B cell (primary cell): ENCODE data around the gene CTSH. TPM values are rescaled to one million over a fixed set of nuclear protein-coding genes. Genes with fewer than 3 reads are reported as not detected.
A peak's percentile ranks its signal among the peaks of the same experiment; 100 is the strongest.

ENCODE experiments used
- ATAC-seq: fragments of 200-7000 bp; cut with Tn5 transposase; one replicate; pipeline ENCODE4 v1.10.0; 2021; ENCODE audit warnings: low read depth, mild to moderate bottlenecking, moderate number of reproducible peaks, moderate library complexity
- CTCF ChIA-PET: fragments of 350-600 bp; sonication (Branson Sonifier 250); formaldehyde crosslinking; loops from one replicate; lab custom pipeline; 2021; ENCODE audit warnings: antibody characterized with exemption, inconsistent platforms; lab: Charles Lee
- POLR2A ChIA-PET: fragments of 350-600 bp; sonication (Branson Sonifier 250); formaldehyde crosslinking; loops from one replicate; lab custom pipeline; 2021; ENCODE audit warnings: antibody characterized with exemption; lab: Charles Lee
- DNase-seq: peaks from one replicate; pipeline ENCODE4 v3.0.0; 2013
- H2AFZ ChIP-seq: 2 replicates; pipeline ENCODE4 v1.6.1; 2012; ENCODE audit warnings: mild to moderate bottlenecking, low read depth, low read length; ENCODE audit not compliant: insufficient read depth, poor library complexity, severe bottlenecking
- H3K27ac ChIP-seq, 2 donors: 1 replicate in 1 of 2; 2 replicates in 1 of 2; pipeline ENCODE4 v1.5.1; 2012 to 2013; ENCODE audit warnings: low read length in 2 of 2, mild to moderate bottlenecking in 2 of 2, moderate library complexity in 1 of 2
- H3K27me3 ChIP-seq, 4 experiments: fragments of 200-600 bp in 1 of 4; sonication (generic) in 1 of 4; replicated peaks in 1 of 4; 1 replicate in 2 of 4; 2 replicates in 2 of 4; pipeline versions ENCODE4 v1.6.1 to v1.7.0; 2013 to 2016; ENCODE audit warnings: low read length in 3 of 4, mild to moderate bottlenecking in 2 of 4, mixed read lengths in 1 of 4, moderate library complexity in 1 of 4; ENCODE audit not compliant: insufficient read depth in 4 of 4, control insufficient read depth in 3 of 4; ENCODE audit errors: control extremely low read depth in 1 of 4
- H3K36me3 ChIP-seq, 2 experiments: replicated peaks in 1 of 2; 1 replicate in 1 of 2; 2 replicates in 1 of 2; pipeline versions ENCODE4 v1.6.1 to v1.7.1; 2013; ENCODE audit warnings: low read length in 1 of 2; ENCODE audit not compliant: insufficient read depth in 2 of 2, control insufficient read depth in 1 of 2; ENCODE audit errors: control extremely low read depth in 1 of 2, extremely low read depth in 1 of 2
- H3K4me1 ChIP-seq, 2 donors: fragments of 200-600 bp in 1 of 2; sonication (generic) in 1 of 2; 1 replicate in 1 of 2; 2 replicates in 1 of 2; pipeline versions ENCODE4 v1.5.1 to v1.6.1; 2013 to 2017; ENCODE audit warnings: low read length in 2 of 2; ENCODE audit not compliant: control insufficient read depth in 2 of 2, insufficient read depth in 2 of 2
- H3K4me2 ChIP-seq: replicated peaks from 2 replicates; pipeline ENCODE3; 2012; ENCODE audit warnings: mild to moderate bottlenecking, low read depth, low read length; ENCODE audit not compliant: poor library complexity, severe bottlenecking
- H3K4me3 ChIP-seq, 5 experiments: fragments of 200-600 bp in 1 of 5; sonication (generic) in 1 of 5; 1 replicate in 3 of 5; 2 replicates in 2 of 5; pipeline versions ENCODE4 v1.5.1 to v1.7.0; 2011 to 2016; ENCODE audit warnings: low read length in 4 of 5, mild to moderate bottlenecking in 4 of 5, low read depth in 2 of 5, control low read depth in 1 of 5, moderate library complexity in 1 of 5; ENCODE audit not compliant: insufficient read depth in 1 of 5; ENCODE audit errors: control extremely low read depth in 1 of 5, extremely low read depth in 1 of 5
- H3K79me2 ChIP-seq: fragments of 200-600 bp; sonication (generic); one replicate; pipeline ENCODE4 v1.6.0; 2016; ENCODE audit warnings: low read length; ENCODE audit not compliant: control insufficient read depth, insufficient read depth
- H3K9ac ChIP-seq: fragments of 200-600 bp; sonication (generic); 2 replicates; pipeline ENCODE4 v1.6.1; 2017; ENCODE audit warnings: mild to moderate bottlenecking, low read length, moderate library complexity
- H3K9me3 ChIP-seq, 3 donors: one replicate each; pipeline versions ENCODE4 v1.6.1 to v1.7.1; 2013; ENCODE audit warnings: low read length in 2 of 3; ENCODE audit not compliant: control insufficient read depth in 2 of 3, insufficient read depth in 1 of 3; ENCODE audit errors: control extremely low read depth in 1 of 3
- H4K20me1 ChIP-seq: 2 replicates; pipeline ENCODE4 v1.6.0; 2012; ENCODE audit warnings: mild to moderate bottlenecking, low read length; ENCODE audit not compliant: insufficient read depth, control insufficient read depth, poor library complexity, severe bottlenecking
- H3K27ac Mint-ChIP-seq: one replicate; pipeline ENCODE4 v1.8.0; 2021; ENCODE audit warnings: mixed read lengths
- H3K27me3 Mint-ChIP-seq: one replicate; pipeline ENCODE4 v1.8.0; 2021; ENCODE audit warnings: mixed read lengths
- H3K4me1 Mint-ChIP-seq: one replicate; pipeline ENCODE4 v1.8.0; 2021; ENCODE audit warnings: mixed read lengths
- H3K4me3 Mint-ChIP-seq: one replicate; pipeline ENCODE4 v1.8.0; 2021; ENCODE audit warnings: mixed read lengths
- H3K9me3 Mint-ChIP-seq: one replicate; pipeline ENCODE4 v1.8.0; 2022; ENCODE audit warnings: mixed read lengths; ENCODE audit not compliant: insufficient read depth
- CTCF ChIP-seq: fragments of 200-600 bp; IDR thresholded peaks from one replicate; pipeline ENCODE4 v1.8.0; 2022; ENCODE audit warnings: antibody characterized with exemption, mild to moderate bottlenecking
- EZH2 ChIP-seq: IDR thresholded peaks from 2 replicates; pipeline ENCODE4 v1.6.1; 2012; ENCODE audit warnings: borderline replicate concordance, low read depth, mild to moderate bottlenecking, moderate library complexity, low read length; ENCODE audit not compliant: insufficient read depth, poor library complexity, severe bottlenecking
- WGBS: methylation state at CpG from one replicate; pipeline ENCODE4 v1.1.5; 2013; ENCODE audit warnings: missing lambda C conversion rate; ENCODE audit not compliant: insufficient coverage; 5-methylcytosine and 5-hydroxymethylcytosine counted together
- intact Hi-C: fragments of 100-400 bp; cut with micrococcal nuclease; formaldehyde crosslinking; loops from one replicate; pipeline ENCODE4 v1.10.0; 2022
- polyA plus RNA-seq: library from polyadenylated mRNA; depleted of rRNA; stranded (reverse); fragments of >200 nt; gene quantifications from 2 replicates; pipeline ENCODE4 v1.2.3, GENCODE V29; 2012
- total RNA-seq, 2 donors: library from RNA; stranded (reverse); fragments of 120-200 nt in 1 of 2; gene quantifications; 1 replicate in 1 of 2; 2 replicates in 1 of 2; pipeline versions ENCODE4 v1.2.3 to v1.2.4, GENCODE V29; 2013 to 2022

Gene CTSH
- total and polyA plus RNA-seq, 2 donors (not counting 1 experiment from before 2014, with no cell fraction given): 399 to 441 TPM

GRCh38 chr15:78909791-78910228 is 35.0 kb downstream of the CTSH start:
- H3K9ac ChIP-seq: no peak overlapping the region
- WGBS: 77% methylated on average over 5 of the region's 5 CpGs
- ATAC-seq (peak; percentile 50), DNase-seq (peak; percentile 71)
- no peaks in the 10 kb centered on the region for H3K27me3 ChIP-seq
- peaks cover 1 to 58% of the 10 kb centered on the region in 2 experiments for H3K36me3 ChIP-seq
- TF ChIP-seq CTCF (peak; percentile 79), EZH2 (no peak)
- ChIA-PET CTCF (interaction anchor here (0.6 to 11.4 kb wide), 27 partner anchors 9 to 274 kb away, joined by 3 to 248 read pairs (median 5); partner anchors contain the start of gene CTSH), POLR2A (no interaction called here)
- Mint-ChIP-seq H3K4me3 (no peak overlapping the region), H3K9me3 (no peaks in the 10 kb centered on the region), H3K27ac (peak overlapping the region; percentile 18), H3K4me1 (peaks cover 18% of the 10 kb centered on the region), H3K27me3 (no peaks in the 10 kb centered on the region)
- H2AFZ ChIP-seq: no peak overlapping the region
- H3K27ac ChIP-seq: no peak overlapping the region
- H3K4me1 ChIP-seq: no peaks in the 10 kb centered on the region
- H3K4me2 ChIP-seq: no peak overlapping the region
- no peaks in the 10 kb centered on the region for H3K9me3 ChIP-seq
- H4K20me1 ChIP-seq: peaks cover 26% of the 10 kb centered on the region
- H3K4me3 ChIP-seq: no peak overlapping the region
- intact Hi-C loops: loop anchor here (1.0 to 10.0 kb wide), 4 partner anchors 97 to 295 kb away; no protein-coding TSS in a partner anchor
- peaks cover 11% of the 10 kb centered on the region for H3K79me2 ChIP-seq

GRCh38 chr15:78909160-78909695 is 35.6 kb downstream of the CTSH start:
- H3K9ac ChIP-seq: no peak overlapping the region
- Mint-ChIP-seq H3K27ac (peak overlapping the region; percentile 0), H3K9me3 (no peaks in the 10 kb centered on the region), H3K4me3 (no peak overlapping the region), H3K27me3 (no peaks in the 10 kb centered on the region), H3K4me1 (peaks cover 17% of the 10 kb centered on the region)
- H3K4me2 ChIP-seq: no peak overlapping the region
- intact Hi-C loops: loop anchor here (1.0 to 10.0 kb wide), 4 partner anchors 98 to 294 kb away; no protein-coding TSS in a partner anchor
- 66% methylated on average over 3 of the region's 3 CpGs for WGBS
- no peak overlapping the region for H3K4me3 ChIP-seq
- DNase-seq (peak; percentile 30), ATAC-seq (peak; percentile 24)
- peaks cover 1 to 64% of the 10 kb centered on the region in 2 experiments for H3K36me3 ChIP-seq
- peaks cover 26% of the 10 kb centered on the region for H4K20me1 ChIP-seq
- ChIA-PET POLR2A (interaction anchor here (0.7 to 1.6 kb wide), 2 partner anchors 116 to 169 kb away, joined by 3 read pairs; no protein-coding TSS in a partner anchor), CTCF (interaction anchor here (0.6 to 11.4 kb wide), 24 partner anchors 9 to 275 kb away, joined by 3 to 248 read pairs (median 6); partner anchors contain the start of gene CTSH)
- H3K79me2 ChIP-seq: peaks cover 11% of the 10 kb centered on the region
- no peaks in the 10 kb centered on the region for H3K27me3 ChIP-seq
- TF ChIP-seq EZH2: no peak
- TF ChIP-seq CTCF: no peak
- H3K27ac ChIP-seq: no peak overlapping the region
- no peaks in the 10 kb centered on the region for H3K9me3 ChIP-seq
- H2AFZ ChIP-seq: no peak overlapping the region
- H3K4me1 ChIP-seq: no peaks in the 10 kb centered on the region
